GM23248 (cell line): ENCODE data around the gene INTS11. TPM values are rescaled to one million over a fixed set of nuclear protein-coding genes. Genes with fewer than 3 reads are reported as not detected.
A peak's percentile ranks its signal among the peaks of the same experiment; 100 is the strongest.

Experiments
- DNase-seq: peaks from one replicate; pipeline ENCODE4 v3.0.0-alpha.2; 2015
- H2AFZ ChIP-seq: fragments of 200-600 bp; sonication (generic); 2 replicates; pipeline ENCODE4 v1.6.1; 2016; ENCODE audit warnings: antibody characterized with exemption
- H3F3A ChIP-seq: fragments of 200-600 bp; sonication (generic); 2 replicates; pipeline ENCODE4 v1.6.1; 2016; ENCODE audit warnings: mild to moderate bottlenecking, antibody characterized with exemption, mixed run types; ENCODE audit not compliant: insufficient read depth
- H3K27ac ChIP-seq: fragments of 200-600 bp; sonication (generic); 2 replicates; pipeline ENCODE4 v1.5.1; 2016; ENCODE audit warnings: mild to moderate bottlenecking
- H3K27me3 ChIP-seq: fragments of 200-600 bp; sonication (generic); replicated peaks from 2 replicates; pipeline ENCODE4 v1.6.1; 2016; ENCODE audit warnings: mild to moderate bottlenecking; ENCODE audit not compliant: insufficient read depth
- H3K36me3 ChIP-seq: fragments of 200-600 bp; sonication (generic); 2 replicates; pipeline ENCODE4 v1.6.1; 2016; ENCODE audit warnings: low read depth, mild to moderate bottlenecking
- H3K4me1 ChIP-seq: fragments of 200-600 bp; sonication (generic); 2 replicates; pipeline ENCODE4 v1.6.1; 2016; ENCODE audit warnings: mild to moderate bottlenecking; ENCODE audit not compliant: insufficient read depth
- H3K4me2 ChIP-seq: fragments of 200-600 bp; sonication (generic); one replicate; pipeline ENCODE4 v1.6.1; 2016; ENCODE audit warnings: mild to moderate bottlenecking; ENCODE audit not compliant: unreplicated experiment
- H3K4me3 ChIP-seq: fragments of 200-600 bp; sonication (generic); 2 replicates; pipeline ENCODE4 v1.5.1; 2016; ENCODE audit warnings: mild to moderate bottlenecking
- H3K79me2 ChIP-seq: fragments of 200-600 bp; sonication (generic); 2 replicates; pipeline ENCODE4 v1.6.1; 2016; ENCODE audit warnings: mild to moderate bottlenecking; ENCODE audit not compliant: insufficient read depth
- H3K9ac ChIP-seq: fragments of 200-600 bp; sonication (generic); 2 replicates; pipeline ENCODE4 v1.6.1; 2016; ENCODE audit warnings: mild to moderate bottlenecking
- H3K9me2 ChIP-seq: fragments of 200-600 bp; sonication (generic); 2 replicates; pipeline ENCODE4 v1.6.1; 2016; ENCODE audit warnings: mixed run types, mild to moderate bottlenecking, moderate library complexity; ENCODE audit not compliant: insufficient read depth
- H3K9me3 ChIP-seq: fragments of 200-600 bp; sonication (generic); one replicate; pipeline ENCODE4 v1.6.1; 2017; ENCODE audit warnings: low read depth
- H4K20me1 ChIP-seq: fragments of 200-600 bp; sonication (generic); 2 replicates; pipeline ENCODE4 v1.6.0; 2016; ENCODE audit not compliant: insufficient read depth
- EZH2 ChIP-seq: fragments of 200-600 bp; sonication (generic); IDR thresholded peaks from 2 replicates; pipeline ENCODE4 v1.6.1; 2018; ENCODE audit warnings: antibody characterized with exemption, mild to moderate bottlenecking; ENCODE audit not compliant: insufficient read depth, poor library complexity, severe bottlenecking
- EZH2phosphoT487 ChIP-seq: fragments of 200-600 bp; sonication (generic); IDR thresholded peaks from 2 replicates; pipeline ENCODE4 v1.6.1; 2018; ENCODE audit warnings: antibody characterized with exemption, moderate library complexity, mild to moderate bottlenecking, low read depth; ENCODE audit not compliant: insufficient read depth
- WGBS, 2 experiments: methylation state at CpG; one replicate each; pipeline ENCODE4 v1.1.6; 2015 to 2017; ENCODE audit warnings: low lambda C conversion rate in 2 of 2, low coverage in 1 of 2; ENCODE audit errors: missing lambda C conversion rate in 2 of 2; 5-methylcytosine and 5-hydroxymethylcytosine counted together
- in situ Hi-C: fragments of 300-500 bp; cut with MboI; formaldehyde crosslinking; loops from 2 replicates; pipeline ENCODE4 v1.15.0; 2020
- polyA plus RNA-seq: library from polyadenylated mRNA; unstranded; fragments of >200 nt; fragmentation: Nextera tagmentation; extraction: Ambion mirVana; gene quantifications from 2 replicates; pipeline ENCODE4 v1.2.1, GENCODE V29; 2016
- total RNA-seq: library from RNA; depleted of rRNA; stranded (reverse); fragments of >200 nt; shearing (Covaris generic); gene quantifications from 2 replicates; pipeline ENCODE4 v1.2.3, GENCODE V29; 2014

The INTS11 gene
- total and polyA plus RNA-seq, 2 experiments from 2014 or later = 70.2 to 90.0 TPM

DNA sequence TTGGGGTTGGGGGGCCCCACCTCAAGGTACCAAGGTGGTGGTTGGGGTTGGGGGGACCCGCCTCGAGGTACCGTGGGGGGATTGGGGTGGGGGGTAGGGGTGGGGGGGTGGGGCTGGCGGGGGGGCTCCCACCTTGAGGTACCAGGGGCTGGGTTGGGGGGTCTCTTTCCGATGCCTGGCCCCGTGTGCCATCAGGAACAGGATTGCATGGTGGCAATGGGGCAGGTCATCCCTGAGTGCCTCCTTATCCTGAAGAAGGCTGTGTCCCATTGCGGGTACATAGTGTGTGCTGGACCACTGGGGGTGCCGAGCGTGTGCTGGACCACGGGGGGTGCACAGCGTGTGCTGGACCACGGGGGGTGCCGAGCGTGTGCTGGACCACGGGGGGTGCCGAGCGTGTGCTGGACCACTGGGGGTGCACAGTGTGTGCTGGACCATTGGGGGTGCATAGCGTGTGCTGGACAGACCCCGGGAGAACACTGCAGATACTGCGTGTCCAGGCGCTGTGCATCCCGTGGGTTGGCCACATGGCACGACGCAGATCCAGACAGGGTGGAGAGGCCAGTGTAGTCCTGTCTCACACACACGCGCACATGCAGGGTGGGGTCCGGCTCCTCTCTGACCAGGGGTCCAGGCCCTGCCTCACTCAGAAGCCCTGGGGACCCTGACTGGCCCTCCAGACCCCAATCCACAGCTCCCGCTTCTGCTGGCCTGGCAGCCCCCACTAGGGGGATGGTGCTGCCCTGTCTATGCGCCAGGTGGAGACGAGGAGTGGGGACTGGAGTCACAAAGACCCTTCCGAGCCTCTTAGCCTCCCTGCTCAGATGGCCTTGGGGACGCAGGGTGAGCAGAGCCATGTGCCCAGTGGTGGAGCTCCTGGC is 40.0 kb downstream of the INTS11 start:
- in situ Hi-C loops = no loop called here
- TF ChIP-seq EZH2phosphoT487 (no peak), EZH2 (no peak)
- H3K9me2 ChIP-seq = no peaks in the 10 kb centered on the region
- no peak overlapping the region for H3K4me2 ChIP-seq
- H4K20me1 ChIP-seq = no peaks in the 10 kb centered on the region
- H3K4me1 ChIP-seq = no peaks in the 10 kb centered on the region
- H3K4me3 ChIP-seq = no peak overlapping the region
- no peaks in the 10 kb centered on the region for H3K9me3 ChIP-seq
- H3K27me3 ChIP-seq = no peaks in the 10 kb centered on the region
- H3K9ac ChIP-seq = no peak overlapping the region
- DNase-seq = no peak
- no peak overlapping the region for H2AFZ ChIP-seq
- H3K27ac ChIP-seq = no peak overlapping the region
- no peaks in the 10 kb centered on the region for H3F3A ChIP-seq
- H3K36me3 ChIP-seq = no peaks in the 10 kb centered on the region
- H3K79me2 ChIP-seq = no peaks in the 10 kb centered on the region
- WGBS, 2 experiments = 67 to 73% methylated on average over 25 to 31 of the region's 32 CpGs

DNA sequence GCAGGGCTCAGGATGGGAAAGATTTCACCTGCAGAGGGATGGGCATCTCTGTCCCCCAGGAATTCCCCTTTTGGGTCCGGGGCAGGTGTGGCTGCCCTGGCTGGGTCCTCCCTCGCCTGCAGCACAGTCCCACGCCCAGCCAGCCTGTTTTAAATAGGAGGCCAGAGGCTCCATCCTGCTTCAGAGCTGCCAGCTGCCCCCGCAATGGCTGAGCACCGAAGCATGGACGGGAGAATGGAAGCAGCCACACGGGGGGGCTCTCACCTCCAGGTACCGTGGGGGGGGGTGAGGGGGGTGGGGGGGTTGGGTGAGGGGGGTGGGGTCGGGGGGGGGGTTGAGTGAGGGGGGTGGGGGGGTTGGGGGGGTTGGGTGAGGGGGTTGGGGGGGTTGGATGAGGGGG is 40.6 kb downstream of the INTS11 start:
- Histone ChIP-seq H3K4me2 (no peak overlapping the region), H3K36me3 (no peaks in the 10 kb centered on the region), H3K9me2 (no peaks in the 10 kb centered on the region), H3K27me3 (no peaks in the 10 kb centered on the region), H3K4me3 (no peak overlapping the region), H3K9ac (no peak overlapping the region), H3K4me1 (no peaks in the 10 kb centered on the region), H2AFZ (no peak overlapping the region), H3F3A (no peaks in the 10 kb centered on the region), H3K27ac (no peak overlapping the region), H4K20me1 (no peaks in the 10 kb centered on the region), H3K79me2 (no peaks in the 10 kb centered on the region), H3K9me3 (no peaks in the 10 kb centered on the region)
- DNase-seq = peak; percentile 70
- TF ChIP-seq EZH2 = no peak
- no peak for TF ChIP-seq EZH2phosphoT487
- in situ Hi-C loops = no loop called here
- 9% methylated on average over 7 to 8 of the region's 9 CpGs for WGBS, 2 experiments

DNA sequence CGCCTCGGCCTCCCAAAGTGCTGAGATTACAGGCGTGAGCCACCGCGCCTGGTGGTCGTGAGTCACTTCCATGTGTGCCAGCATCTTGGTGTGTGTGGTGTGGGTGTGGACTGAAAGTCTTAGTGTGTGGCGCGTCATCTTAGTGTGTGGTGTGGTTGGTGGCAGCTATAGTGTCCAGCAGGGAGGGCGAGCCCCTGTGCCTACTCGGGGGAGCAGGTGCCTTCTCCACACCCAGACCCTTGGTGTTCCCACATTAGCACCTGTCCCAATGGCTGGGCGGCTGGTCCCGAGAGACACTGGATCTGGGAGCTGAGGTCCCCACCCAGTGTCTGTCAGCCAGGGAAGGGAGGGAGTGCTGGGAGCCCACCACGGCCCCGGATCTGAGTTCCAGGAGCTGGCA is 41.5 kb downstream of the INTS11 start:
- no peaks in the 10 kb centered on the region for H3K27me3 ChIP-seq
- H3K4me2 ChIP-seq = no peak overlapping the region
- DNase-seq = peak; percentile 56
- H3K79me2 ChIP-seq = no peaks in the 10 kb centered on the region
- H3K9me3 ChIP-seq = no peaks in the 10 kb centered on the region
- H3K4me1 ChIP-seq = no peaks in the 10 kb centered on the region
- WGBS, 2 experiments = 71 to 75% methylated on average over 14 of the region's 14 CpGs
- H3K9me2 ChIP-seq = no peaks in the 10 kb centered on the region
- no peak for TF ChIP-seq EZH2phosphoT487
- TF ChIP-seq EZH2 = no peak
- H2AFZ ChIP-seq = no peak overlapping the region
- no peaks in the 10 kb centered on the region for H3F3A ChIP-seq
- no peak overlapping the region for H3K4me3 ChIP-seq
- H3K9ac ChIP-seq = no peak overlapping the region
- in situ Hi-C loops = no loop called here
- no peaks in the 10 kb centered on the region for H3K36me3 ChIP-seq
- H3K27ac ChIP-seq = no peak overlapping the region
- H4K20me1 ChIP-seq = no peaks in the 10 kb centered on the region

DNA sequence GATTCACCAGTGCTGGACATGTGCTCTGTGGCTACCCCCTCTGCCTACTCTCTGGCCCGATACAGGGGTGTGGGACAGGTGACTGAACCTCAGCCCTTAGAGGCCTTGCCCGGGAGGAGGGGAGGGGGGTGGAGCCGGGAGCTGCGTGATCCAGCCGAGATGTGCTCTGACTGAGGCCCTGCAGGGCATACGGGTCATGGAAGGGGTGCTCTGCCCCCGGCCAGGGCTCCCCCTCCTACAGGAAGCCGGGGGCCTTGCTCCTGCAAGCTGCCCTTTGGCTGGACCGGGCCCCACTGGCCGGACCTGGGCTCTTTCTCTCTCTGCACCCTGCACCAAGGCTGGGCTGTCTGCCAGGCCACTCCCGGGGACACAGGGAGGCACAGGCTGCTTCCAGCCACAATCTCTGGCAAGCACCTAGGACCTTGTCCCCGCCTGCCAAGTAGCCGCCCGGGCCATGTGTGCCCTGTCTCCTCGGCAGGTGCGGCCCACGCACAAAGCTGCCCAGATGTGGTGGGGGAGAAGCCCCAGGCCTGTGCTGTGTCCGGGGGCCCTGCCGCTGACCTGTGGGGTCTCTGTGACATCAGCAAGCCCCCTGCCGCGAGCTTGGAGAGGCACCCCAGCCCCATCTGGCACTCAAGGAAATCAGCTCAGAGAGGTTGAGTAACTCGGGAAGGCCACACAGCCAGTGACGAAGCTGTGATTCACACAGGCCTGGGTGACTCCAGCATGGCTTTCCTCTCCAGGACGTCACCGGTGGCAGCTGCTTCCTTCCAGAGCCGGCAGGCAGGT is 42.7 kb downstream of the INTS11 start:
- Histone ChIP-seq H3K79me2 (no peaks in the 10 kb centered on the region), H4K20me1 (no peaks in the 10 kb centered on the region), H3K4me3 (no peak overlapping the region), H3K27ac (no peak overlapping the region), H3K9me2 (no peaks in the 10 kb centered on the region), H3K9ac (no peak overlapping the region), H3K27me3 (no peaks in the 10 kb centered on the region), H3K4me2 (no peak overlapping the region), H3F3A (no peaks in the 10 kb centered on the region), H3K4me1 (no peaks in the 10 kb centered on the region), H3K36me3 (no peaks in the 10 kb centered on the region), H2AFZ (no peak overlapping the region), H3K9me3 (no peaks in the 10 kb centered on the region)
- WGBS, 2 experiments = 42 to 44% methylated on average over 23 to 26 of the region's 26 CpGs
- in situ Hi-C loops = no loop called here
- TF ChIP-seq EZH2phosphoT487 (no peak), EZH2 (no peak)
- peak; percentile 90 for DNase-seq
